HEK293 (cell line): ENCODE data around the gene RUNX1.

Experiments used
- CTCF ChIA-PET: fragments of 350-600 bp; formaldehyde crosslinking; extraction: SDS; loops from one replicate; lab custom pipeline; 2021; ENCODE audit warnings: antibody characterized with exemption; lab: Yijun Ruan, JAX
- POLR2A ChIA-PET: fragments of 300-600 bp; formaldehyde crosslinking; extraction: SDS; loops from one replicate; lab custom pipeline; 2020; ENCODE audit warnings: antibody characterized with exemption, inconsistent platforms; lab: Yijun Ruan, JAX
- H3K27ac ChIP-seq: fragments of 200-500 bp; sonication (Bioruptor generic); 2 replicates; pipeline ENCODE4 v1.5.1; 2014; ENCODE audit warnings: low read depth, low read length, control low read depth, inconsistent platforms; ENCODE audit errors: extremely low read depth
- H3K36me3 ChIP-seq, 2 experiments: fragments of 200-500 bp in 1 of 2; sonication (Bioruptor generic) in 1 of 2; 1 replicate in 1 of 2; 2 replicates in 1 of 2; pipeline ENCODE4 v1.5.1; 2014 to 2017; ENCODE audit warnings: inconsistent platforms in 2 of 2, low read length in 2 of 2; ENCODE audit not compliant: control insufficient read depth in 2 of 2, insufficient read depth in 1 of 2
- H3K4me1 ChIP-seq: fragments of 200-500 bp; sonication (Bioruptor generic); 2 replicates; pipeline ENCODE4 v1.5.1; 2014; ENCODE audit warnings: mild to moderate bottlenecking, low read length, inconsistent platforms; ENCODE audit not compliant: control insufficient read depth, insufficient read depth
- H3K4me3 ChIP-seq: 2 replicates; pipeline ENCODE4 v1.5.1; 2011; ENCODE audit warnings: low read depth, mild to moderate bottlenecking, control low read depth, low read length, moderate library complexity
- H3K9me3 ChIP-seq: fragments of 200-500 bp; sonication (Bioruptor generic); 2 replicates; pipeline ENCODE4 v1.5.1; 2014; ENCODE audit warnings: low read depth, low read length, inconsistent platforms; ENCODE audit not compliant: control insufficient read depth, insufficient read depth
- ATF2 ChIP-seq: fragments of 450-650 bp; formaldehyde crosslinking; IDR thresholded peaks from 2 replicates; pipeline ENCODE4 v1.5.1; 2016; ENCODE audit warnings: missing biosample characterization, missing genetic modification characterization, low read depth
- HIC1 ChIP-seq: fragments of 450-650 bp; formaldehyde crosslinking; IDR thresholded peaks from 2 replicates; pipeline ENCODE4 v1.5.1; 2016; ENCODE audit warnings: missing biosample characterization, missing genetic modification characterization
- MYNN ChIP-seq: fragments of 450-650 bp; formaldehyde crosslinking; IDR thresholded peaks from 2 replicates; pipeline ENCODE4 v1.5.1; 2016; ENCODE audit warnings: missing biosample characterization, missing genetic modification characterization, borderline replicate concordance
- ZFHX2 ChIP-seq: fragments of 450-650 bp; formaldehyde crosslinking; conservative IDR thresholded peaks from 2 replicates; pipeline ENCODE4 v1.5.1; 2016; ENCODE audit warnings: missing biosample characterization, missing genetic modification characterization
- ZIC2 ChIP-seq: fragments of 450-650 bp; formaldehyde crosslinking; IDR thresholded peaks from 2 replicates; pipeline ENCODE4 v1.5.1; 2016; ENCODE audit warnings: missing biosample characterization, missing genetic modification characterization
- ZNF10 ChIP-seq: fragments of 450-650 bp; formaldehyde crosslinking; IDR thresholded peaks from 2 replicates; pipeline ENCODE4 v1.5.1; 2017; ENCODE audit warnings: missing biosample characterization, missing genetic modification characterization
- ZNF174 ChIP-seq: fragments of 450-650 bp; formaldehyde crosslinking; IDR thresholded peaks from 2 replicates; pipeline ENCODE4 v1.5.0; 2017; ENCODE audit warnings: missing biosample characterization, mild to moderate bottlenecking, missing genetic modification characterization
- ZNF391 ChIP-seq: fragments of 450-650 bp; formaldehyde crosslinking; IDR thresholded peaks from 2 replicates; pipeline ENCODE4 v1.5.1; 2016; ENCODE audit warnings: low read depth, missing biosample characterization, missing genetic modification characterization, borderline replicate concordance
- ZNF473 ChIP-seq: fragments of 450-650 bp; formaldehyde crosslinking; IDR thresholded peaks from 2 replicates; pipeline ENCODE4 v1.5.1; 2017; ENCODE audit warnings: missing biosample characterization, missing genetic modification characterization
- ZNF510 ChIP-seq: fragments of 450-650 bp; formaldehyde crosslinking; IDR thresholded peaks from 2 replicates; pipeline ENCODE4 v1.5.1; 2018; ENCODE audit warnings: mild to moderate bottlenecking, missing genetic modification characterization, missing biosample characterization; ENCODE audit not compliant: insufficient replicate concordance
- ZNF530 ChIP-seq: fragments of 450-650 bp; formaldehyde crosslinking; IDR thresholded peaks from 2 replicates; pipeline ENCODE4 v1.5.1; 2016; ENCODE audit warnings: low read depth, missing biosample characterization, missing genetic modification characterization
- ZNF623 ChIP-seq: fragments of 450-650 bp; formaldehyde crosslinking; IDR thresholded peaks from 2 replicates; pipeline ENCODE4 v1.5.1; 2016; ENCODE audit warnings: missing biosample characterization, missing genetic modification characterization
- ZNF624 ChIP-seq: fragments of 450-650 bp; formaldehyde crosslinking; IDR thresholded peaks from 2 replicates; pipeline ENCODE4 v1.5.1; 2017; ENCODE audit warnings: missing biosample characterization, missing genetic modification characterization
- ZNF664 ChIP-seq: fragments of 450-650 bp; formaldehyde crosslinking; IDR thresholded peaks from 2 replicates; pipeline ENCODE4 v1.5.1; 2016; ENCODE audit warnings: missing biosample characterization, missing genetic modification characterization
- ZNF747 ChIP-seq: fragments of 450-650 bp; formaldehyde crosslinking; IDR thresholded peaks from 2 replicates; pipeline ENCODE4 v1.5.1; 2016; ENCODE audit warnings: missing biosample characterization, missing genetic modification characterization
- ZNF791 ChIP-seq: fragments of 450-650 bp; formaldehyde crosslinking; IDR thresholded peaks from 2 replicates; pipeline ENCODE4 v1.5.1; 2016; ENCODE audit warnings: missing biosample characterization, missing genetic modification characterization
- ZSCAN4 ChIP-seq: fragments of 450-650 bp; formaldehyde crosslinking; IDR thresholded peaks from 2 replicates; pipeline ENCODE4 v1.5.1; 2017; ENCODE audit warnings: missing biosample characterization, missing genetic modification characterization
- ZXDB ChIP-seq: fragments of 450-650 bp; formaldehyde crosslinking; IDR thresholded peaks from 2 replicates; pipeline ENCODE4 v1.5.1; 2016; ENCODE audit warnings: missing biosample characterization, missing genetic modification characterization

Gene RUNX1

GRCh38 chr21:35036465-35037383 is 12.4 kb downstream of the RUNX1 start:
- CTCF ChIA-PET = no interaction called here
- POLR2A ChIA-PET = no interaction called here
- Histone ChIP-seq H3K4me1 (no peaks in the 10 kb centered on the region), H3K4me3 (no peak overlapping the region), H3K27ac (no peak overlapping the region), H3K36me3 (no peaks in the 10 kb centered on the region)
- TF ChIP-seq ZNF624 (tag by site-specific recombination) = no peak
- TF ChIP-seq ZFHX2 = no peak
- TF ChIP-seq ZNF791 = no peak
- no peak for TF ChIP-seq ZNF473
- TF ChIP-seq ZNF174 = no peak
- TF ChIP-seq, all 188 proteins: peak for 0
- no peaks in the 10 kb centered on the region for H3K9me3 ChIP-seq

- Histone ChIP-seq H3K36me3 (no peaks in the 10 kb centered on the region), H3K27ac (no peak overlapping the region), H3K9me3 (no peaks in the 10 kb centered on the region), H3K4me1 (no peaks in the 10 kb centered on the region), H3K4me3 (no peak overlapping the region)
- TF ChIP-seq ZSCAN4 (tag by site-specific recombination) (no peak), ZNF664 (no peak), MYNN (no peak), ZNF10 (tag by site-specific recombination) (no peak), ATF2 (tag by site-specific recombination) (no peak), ZNF174 (no peak), ZNF510 (tag by site-specific recombination) (no peak), ZXDB (tag by site-specific recombination) (no peak), ZNF747 (tag by site-specific recombination) (no peak), ZNF530 (no peak), ZNF391 (no peak), ZNF624 (tag by site-specific recombination) (no peak), ZIC2 (no peak), HIC1 (tag by site-specific recombination) (no peak), ZNF473 (no peak)
- ChIA-PET CTCF (interaction anchor here (0.6 kb wide), 1 partner anchor 142 kb away, joined by 4 read pairs; no protein-coding TSS in a partner anchor), POLR2A (no interaction called here)
Observed at GRCh38 chr21:35035581-35035980, 13.5 kb downstream of the RUNX1 start.

GRCh38 chr21:35035116-35035515 is 14.0 kb downstream of the RUNX1 start:
- TF ChIP-seq ZNF623 (tag by site-specific recombination) = no peak
- Histone ChIP-seq H3K27ac (no peak overlapping the region), H3K4me1 (no peaks in the 10 kb centered on the region), H3K4me3 (no peak overlapping the region), H3K9me3 (no peaks in the 10 kb centered on the region), H3K36me3 (no peaks in the 10 kb centered on the region)
- POLR2A ChIA-PET = no interaction called here
- CTCF ChIA-PET = interaction anchor here (0.6 kb wide), 1 partner anchor 142 kb away, joined by 4 read pairs; no protein-coding TSS in a partner anchor
